Adrenal gland (tissue), 12 donors: ENCODE data around the gene WFDC12. TPM values are rescaled to one million over a fixed set of nuclear protein-coding genes. Genes with fewer than 3 reads are reported as not detected.
"Not testable (repeated sequence)": the region's sequence is repeated elsewhere in the genome, so short reads cannot be mapped to it uniquely, and the experiment has no call there.

Source experiments
- DNase-seq, 7 donors: peaks; one replicate each; pipeline ENCODE4 v3.0.0-alpha.2; 2019 to 2020
- H3K27ac ChIP-seq, 5 donors: fragments of 200-600 bp; sonication (generic) in 4 of 5; 1 replicate in 3 of 5; 2 replicates in 2 of 5; pipeline versions ENCODE4 v1.5.1 to v1.8.0; 2016 to 2020; ENCODE audit warnings: mild to moderate bottlenecking in 1 of 5
- H3K27me3 ChIP-seq: fragments of 200-600 bp; 2 replicates; pipeline ENCODE4 v1.8.0; 2021
- H3K36me3 ChIP-seq, 2 donors: fragments of 200-600 bp; replicated peaks in 1 of 2; 1 replicate in 1 of 2; 2 replicates in 1 of 2; pipeline versions ENCODE4 v1.5.1 to v1.8.0; 2018 to 2022
- H3K4me1 ChIP-seq, 2 donors: fragments of 200-600 bp; replicated peaks in 1 of 2; 1 replicate in 1 of 2; 2 replicates in 1 of 2; pipeline versions ENCODE4 v1.5.1 to v1.8.0; 2018 to 2021
- H3K4me3 ChIP-seq, 4 donors: fragments of 200-600 bp; sonication (generic) in 3 of 4; one replicate each; pipeline ENCODE4 v1.5.1; 2016 to 2018
- H3K9me3 ChIP-seq, 3 donors: fragments of 200-600 bp; sonication (generic) in 1 of 3; replicated peaks in 1 of 3; 1 replicate in 2 of 3; 2 replicates in 1 of 3; pipeline versions ENCODE4 v1.5.1 to v1.8.0; 2016 to 2021
- CTCF ChIP-seq, 6 experiments: fragments of 450-650 bp in 4 of 6; fragments of 200-600 bp in 2 of 6; sonication (generic) in 1 of 6; IDR thresholded peaks; 1 replicate in 5 of 6; 2 replicates in 1 of 6; pipeline versions ENCODE4 v1.5.1 to v1.8.0; 2016 to 2021; ENCODE audit warnings: antibody characterized with exemption in 6 of 6, mild to moderate bottlenecking in 2 of 6, moderate library complexity in 1 of 6
- POLR2A ChIP-seq, 2 donors: fragments of 450-650 bp; IDR thresholded peaks; one replicate each; pipeline ENCODE4 v1.6.1; 2017; ENCODE audit warnings: antibody characterized with exemption in 2 of 2, mild to moderate bottlenecking in 2 of 2, moderate library complexity in 1 of 2
- WGBS, 4 donors: extraction: QIAGEN DNeasy Blood & Tissue Kit in 2 of 4; methylation state at CpG; one replicate each; pipeline versions ENCODE4 v1.1.5 to v1.1.7; 2013 to 2017; 5-methylcytosine and 5-hydroxymethylcytosine counted together
- intact Hi-C, 2 donors: fragments of 100-400 bp; cut with DNase I; formaldehyde crosslinking; loops; one replicate each; pipeline versions ENCODE4 v1.14.1 to v1.15.0; 2022 to 2023
- polyA plus RNA-seq, 3 donors: library from polyadenylated mRNA; stranded (reverse); fragments of 200-250 nt in 2 of 3; fragments of 350-450 nt in 1 of 3; fragmentation: Illumina TruSeq in 1 of 3; extraction: RNeasy Lipid Tissue Mini Kit (QIAGEN cat#74804) in 1 of 3; gene quantifications; one replicate each; pipeline ENCODE4 v1.2.3, GENCODE V29; 2013 to 2014
- total RNA-seq, 9 donors: library from RNA; depleted of rRNA in 4 of 9; stranded (reverse); fragments of >200 nt in 4 of 9; fragments of 120-200 nt in 1 of 9; fragmentation: NEBNext Ultra II Directional in 1 of 9; extraction: Animal tissue kit (Norgen Biotek cat#: 25700) in 1 of 9; gene quantifications; one replicate each; pipeline versions ENCODE4 v1.1.0 to v1.2.4, GENCODE V29; 2013 to 2023
- donor health status: healthy with polysubstance abuse.
- donor health status: Bipolar disorder and iron deficiency.
- donor health status: DM: yes; HTN: yes; CAD: no.
- donor health status: DM: no; HTN: no; CAD: no.
- donor health status: DM: no; HTN: no; CAD: no.
- donor health status: DM: yes; HTN: yes; CAD: no.

The WFDC12 gene
- total and polyA plus RNA-seq, 12 donors, result not detected

- intact Hi-C loops, result no loop called here
- no peak for DNase-seq
- Histone ChIP-seq H3K36me3 (no peaks in the 10 kb centered on the region), H3K4me1 (no peaks in the 10 kb centered on the region), H3K27ac (no peak overlapping the region), H3K9me3 (no peaks in the 10 kb centered on the region), H3K4me3 (no peak overlapping the region), H3K27me3 (no peaks in the 10 kb centered on the region)
- WGBS, 4 donors, result 31 to 74% (median 71%) methylated on average over 3 of the region's 3 CpGs
- no peak for TF ChIP-seq POLR2A (IDR thresholded peaks at IDR 0.05)
These were observed 28.9 kb upstream of the WFDC12 start for GRCh38 chr20:45153147-45153546.

- no peak for TF ChIP-seq CTCF (IDR thresholded peaks at IDR 0.05)
- no peak for TF ChIP-seq POLR2A (IDR thresholded peaks at IDR 0.05)
- Histone ChIP-seq H3K4me3 (no peak overlapping the region), H3K27ac (no peak overlapping the region), H3K9me3 (no peaks in the 10 kb centered on the region), H3K27me3 (no peaks in the 10 kb centered on the region), H3K36me3 (no peaks in the 10 kb centered on the region), H3K4me1 (no peaks in the 10 kb centered on the region)
- intact Hi-C loops, result no loop called here
- no peak for DNase-seq
- 44 to 63% (median 54%) methylated on average over 2 of the region's 2 CpGs for WGBS, 4 donors
These were observed 28.1 kb upstream of the WFDC12 start for GRCh38 chr20:45152405-45152804.

- Histone ChIP-seq H3K36me3 (no peaks in the 10 kb centered on the region), H3K9me3 (no peaks in the 10 kb centered on the region), H3K4me1 (no peaks in the 10 kb centered on the region), H3K27ac (no peak overlapping the region), H3K27me3 (peaks cover 15% of the 10 kb centered on the region), H3K4me3 (no peak overlapping the region)
- WGBS, 4 donors, result 70 to 83% (median 76%) methylated on average over 3 of the region's 3 CpGs
- no peak for DNase-seq
- intact Hi-C loops, result no loop called here
- TF ChIP-seq CTCF (IDR thresholded peaks at IDR 0.05), result no peak
- TF ChIP-seq POLR2A (IDR thresholded peaks at IDR 0.05), result no peak
These were observed 24.8 kb upstream of the WFDC12 start for GRCh38 chr20:45149062-45149461.

GRCh38 chr20:45140836-45141235 is 16.6 kb upstream of the WFDC12 start:
- peaks cover 5% of the 10 kb centered on the region for H3K27me3 ChIP-seq
- intact Hi-C loops, result no loop called here
- no peaks in the 10 kb centered on the region for H3K9me3 ChIP-seq
- H3K4me3 ChIP-seq, result no peak overlapping the region
- no peak for TF ChIP-seq CTCF (IDR thresholded peaks at IDR 0.05)
- 62 to 82% (median 75%) methylated on average over 4 of the region's 4 CpGs for WGBS, 4 donors
- H3K36me3 ChIP-seq, result no peaks in the 10 kb centered on the region
- H3K4me1 ChIP-seq, result no peaks in the 10 kb centered on the region
- no peak overlapping the region for H3K27ac ChIP-seq
- DNase-seq, result no peak

GRCh38 chr20:45139733-45140375 is 15.6 kb upstream of the WFDC12 start:
- intact Hi-C loops, DNase-seq, H3K4me1 ChIP-seq, H3K4me3 ChIP-seq, H3K27me3 ChIP-seq, H3K36me3 ChIP-seq, H3K27ac ChIP-seq, H3K9me3 ChIP-seq: not testable (repeated sequence)
- WGBS, 4 donors, result 83 to 94% (median 90%) methylated on average over 5 of the region's 5 CpGs
